Stimulated activated naive CD4-positive, alpha-beta T cell (primary cell): ENCODE data around the gene DERL2.
"Not testable (repeated sequence)": the region's sequence is repeated elsewhere in the genome, so short reads cannot be mapped to it uniquely, and the experiment has no call there.

Experiments
- DNase-seq, 6 experiments: peaks; one replicate each; lab custom pipeline; 2025; lab: John Stamatoyannopoulos, UW

DERL2 gene

GRCh38 chr17:5437721-5438317 is 48.2 kb downstream of the DERL2 start:
- no peak for DNase-seq

GRCh38 chr17:5435781-5436315 is 50.1 kb downstream of the DERL2 start:
- DNase-seq = not testable (repeated sequence)

- DNase-seq = no peak
Measured at GRCh38 chr17:5434984-5435383, 51.0 kb downstream of the DERL2 start.

- DNase-seq = no peak
Measured at GRCh38 chr17:5431949-5432556, 53.9 kb downstream of the DERL2 start.

- not testable (repeated sequence) for DNase-seq
Measured at GRCh38 chr17:5431234-5431633, 54.7 kb downstream of the DERL2 start.

- DNase-seq = no peak
Measured at GRCh38 chr17:5430413-5430999, 55.5 kb downstream of the DERL2 start.

GRCh38 chr17:5429191-5429887 is 56.6 kb downstream of the DERL2 start:
- no peak for DNase-seq

- DNase-seq = no peak
Measured at GRCh38 chr17:5425826-5426225, 60.2 kb downstream of the DERL2 start.

- no peak for DNase-seq
Measured at GRCh38 chr17:5424909-5425308, 61.1 kb downstream of the DERL2 start.

GRCh38 chr17:5422505-5422904 is 63.5 kb downstream of the DERL2 start:
- no peak for DNase-seq
